HG03575 (cell line): ENCODE data around the gene SRGAP3.

Source experiments
- ATAC-seq: cut with Tn5 transposase; IDR thresholded peaks from one replicate; pipeline ENCODE4 v1.9.1; 2021; ENCODE audit not compliant: unreplicated experiment, insufficient number of reproducible peaks, low FRiP score; ENCODE audit errors: extremely low read depth

The SRGAP3 gene

DNA sequence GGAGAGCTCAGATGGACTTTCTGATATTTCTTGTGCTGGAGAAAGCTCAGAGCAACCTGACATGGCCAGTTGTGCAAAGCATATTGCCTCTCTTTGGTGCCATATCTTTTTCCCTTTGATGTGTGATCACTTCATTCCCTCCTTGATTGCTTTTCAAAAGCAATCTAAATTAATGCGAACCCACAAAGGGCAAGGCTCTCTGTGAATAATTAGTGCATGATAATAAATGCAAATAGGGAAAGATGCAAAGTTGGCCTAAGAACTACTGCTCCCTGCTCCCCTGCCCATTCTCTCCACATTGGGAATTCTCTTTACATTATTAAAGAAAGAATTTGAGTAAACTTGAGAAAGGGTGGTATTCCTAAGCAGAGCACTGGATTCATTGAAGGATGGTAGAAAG, 60.9 kb downstream of the SRGAP3 start:
- ATAC-seq, result no peak

DNA sequence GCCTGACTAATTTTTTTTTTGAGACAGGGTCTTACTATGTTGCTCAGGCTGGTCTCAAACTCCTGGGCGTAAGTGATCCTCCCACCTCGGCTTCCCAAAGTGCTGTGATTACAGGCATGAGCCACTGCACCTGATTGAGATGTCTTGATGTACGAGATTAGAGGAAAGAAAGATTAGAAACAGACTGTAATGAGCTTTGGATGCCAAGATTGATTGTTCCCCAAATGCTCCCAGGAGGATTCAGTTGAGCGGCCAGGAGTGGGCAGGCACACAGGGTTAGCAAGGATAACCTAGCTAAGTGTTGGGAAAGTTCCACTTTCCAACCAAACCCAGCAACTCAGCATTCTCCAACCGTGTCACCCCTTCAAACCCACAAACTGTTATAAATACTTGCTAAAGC, 63.7 kb downstream of the SRGAP3 start:
- no peak for ATAC-seq

DNA sequence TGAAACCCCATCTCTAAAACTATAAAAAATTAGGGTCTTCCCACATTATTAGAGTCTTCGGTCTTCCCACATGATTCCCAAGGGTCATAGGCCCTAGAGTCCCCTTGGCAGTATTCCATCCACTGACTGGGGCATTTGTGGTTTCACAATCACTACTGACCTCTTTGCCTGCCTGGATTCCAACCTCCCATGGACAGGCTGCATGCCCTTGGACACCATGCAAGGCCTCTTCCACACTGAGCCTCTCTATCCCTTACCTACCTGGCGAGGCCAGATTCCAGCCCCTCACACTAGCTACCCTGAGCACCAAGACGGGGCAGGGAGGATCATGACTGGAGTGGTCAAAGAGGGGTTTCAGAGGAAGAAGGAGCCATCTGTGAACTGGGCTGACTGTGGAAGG, 64.4 kb downstream of the SRGAP3 start:
- ATAC-seq, result no peak

DNA sequence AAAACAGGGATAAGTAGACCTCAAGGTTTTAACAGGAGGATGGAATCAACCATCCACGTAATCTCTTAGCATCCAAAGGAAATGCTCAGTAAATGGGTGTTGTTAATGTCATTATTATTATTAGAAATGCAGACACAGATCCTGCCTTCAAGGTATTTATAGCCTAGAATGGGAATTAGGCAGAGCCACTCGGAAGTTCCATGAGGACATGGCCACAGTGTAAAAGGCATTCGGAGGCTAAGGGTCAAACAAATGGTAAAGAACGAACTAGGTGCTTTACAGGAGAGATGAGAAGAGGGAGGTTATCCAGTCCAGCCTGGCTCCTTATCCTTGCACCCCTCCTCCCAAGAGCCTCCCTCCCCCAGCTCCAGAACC, 65.0 kb downstream of the SRGAP3 start:
- ATAC-seq, result no peak

DNA sequence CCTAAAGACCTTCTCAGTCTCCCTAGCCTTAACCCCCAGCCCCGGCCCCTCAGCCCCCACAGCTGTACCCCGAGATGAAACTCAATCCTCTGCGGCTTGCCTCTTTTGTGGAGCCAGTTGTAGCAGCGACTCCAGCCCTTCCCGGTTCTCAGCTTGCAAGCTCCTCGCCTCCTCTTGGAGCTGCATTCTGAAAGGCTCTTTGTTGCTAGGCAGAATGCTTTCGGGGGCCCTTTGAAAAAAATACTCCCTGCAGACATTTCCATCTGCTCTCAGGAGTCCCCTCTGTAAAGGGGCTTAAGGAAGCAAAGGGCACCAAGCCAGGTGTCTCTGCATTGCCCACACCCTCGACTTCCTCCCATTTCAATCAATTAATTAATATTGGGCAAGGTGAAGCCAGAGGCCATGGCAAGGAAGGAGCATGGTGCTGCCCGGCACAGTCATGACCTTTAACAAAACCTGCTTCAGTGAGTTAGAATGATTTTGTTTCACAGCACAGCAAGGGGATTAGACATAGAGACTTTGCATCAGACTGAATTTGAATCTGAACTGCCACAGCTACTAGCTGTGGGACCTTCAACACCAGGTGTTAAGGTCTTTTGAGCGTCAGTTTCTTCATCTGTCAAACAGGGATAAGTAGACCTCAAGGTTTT, 65.5 kb downstream of the SRGAP3 start:
- ATAC-seq, result no peak

DNA sequence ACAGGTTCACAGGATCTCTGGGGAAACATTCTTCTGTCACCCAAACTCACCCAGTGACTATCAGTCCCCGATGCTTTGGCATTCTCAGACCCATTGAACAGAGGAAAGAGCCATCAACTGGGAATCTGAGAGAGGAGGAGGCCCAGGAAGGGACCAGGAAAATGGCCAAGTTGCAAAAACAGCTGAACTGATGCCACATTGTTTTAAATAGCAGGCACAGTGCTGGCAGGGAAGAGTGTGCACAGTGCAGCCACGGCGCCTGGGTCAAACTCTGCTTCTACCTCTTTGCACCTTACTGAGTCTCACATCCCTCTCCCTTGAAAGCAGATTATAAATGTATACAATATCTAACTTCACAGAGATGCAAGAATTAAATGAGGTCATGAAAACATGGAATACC, 66.4 kb downstream of the SRGAP3 start:
- ATAC-seq, result no peak

DNA sequence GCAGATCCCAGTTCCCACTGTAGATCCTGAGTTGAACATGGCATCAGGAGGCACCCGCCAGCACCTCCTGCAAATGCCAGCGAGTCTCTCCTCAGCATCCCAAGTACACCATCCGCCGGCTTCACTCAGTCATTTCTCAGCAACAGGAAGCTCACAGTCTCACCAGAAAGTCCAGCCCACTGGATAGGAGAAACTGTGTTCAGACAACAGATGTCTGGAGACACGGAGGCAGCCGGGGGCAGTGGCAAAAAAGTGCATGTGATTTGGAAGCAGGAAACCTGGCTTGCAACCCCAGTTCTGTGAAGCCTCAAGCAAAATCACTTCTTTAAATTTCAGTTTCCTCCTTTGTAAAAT, 68.7 kb downstream of the SRGAP3 start:
- ATAC-seq, result no peak

DNA sequence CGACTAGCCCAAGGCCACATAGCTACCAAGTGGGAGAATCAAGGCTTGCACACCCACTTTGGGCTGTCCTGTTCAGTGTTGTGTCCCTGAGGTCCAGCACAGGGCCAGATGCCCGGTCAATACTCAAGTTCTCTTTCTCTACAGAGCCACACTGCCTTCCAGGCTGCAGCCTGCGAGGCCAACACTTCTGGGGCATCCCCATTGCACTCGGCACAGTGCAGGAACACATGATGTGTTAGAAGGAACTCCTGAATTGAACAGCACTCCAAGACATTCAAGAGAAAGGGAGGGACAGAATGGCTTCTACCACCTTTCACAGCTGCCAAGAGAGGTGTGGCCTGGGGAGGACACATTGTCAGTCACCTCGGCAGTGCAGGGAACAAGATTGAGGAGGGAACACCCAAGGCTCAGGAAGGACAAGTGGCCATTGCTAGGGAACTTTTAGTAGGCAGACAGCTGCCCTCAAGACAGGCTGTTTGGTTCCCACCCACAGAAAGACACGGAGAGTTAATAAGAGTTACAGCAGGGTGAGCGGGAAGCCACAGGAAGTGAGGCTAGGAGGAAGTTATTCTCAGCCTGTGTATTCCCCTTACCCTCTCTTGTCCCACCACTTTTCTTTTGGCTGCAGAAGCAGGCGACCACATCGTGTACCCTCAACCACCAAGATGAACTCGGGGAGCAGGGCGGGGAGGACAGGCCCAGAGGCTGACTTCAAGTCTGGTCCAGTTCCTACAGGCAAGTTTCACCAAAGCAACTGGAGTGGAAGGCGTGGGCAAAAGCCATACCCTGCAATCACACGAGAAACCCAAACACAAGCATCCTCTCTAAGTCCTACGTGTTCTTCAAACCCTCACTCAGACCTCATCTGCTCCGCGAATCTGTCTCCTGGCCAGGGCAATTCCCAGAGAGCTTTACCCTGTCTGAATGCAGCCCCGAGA, 69.4 kb downstream of the SRGAP3 start:
- no peak for ATAC-seq

DNA sequence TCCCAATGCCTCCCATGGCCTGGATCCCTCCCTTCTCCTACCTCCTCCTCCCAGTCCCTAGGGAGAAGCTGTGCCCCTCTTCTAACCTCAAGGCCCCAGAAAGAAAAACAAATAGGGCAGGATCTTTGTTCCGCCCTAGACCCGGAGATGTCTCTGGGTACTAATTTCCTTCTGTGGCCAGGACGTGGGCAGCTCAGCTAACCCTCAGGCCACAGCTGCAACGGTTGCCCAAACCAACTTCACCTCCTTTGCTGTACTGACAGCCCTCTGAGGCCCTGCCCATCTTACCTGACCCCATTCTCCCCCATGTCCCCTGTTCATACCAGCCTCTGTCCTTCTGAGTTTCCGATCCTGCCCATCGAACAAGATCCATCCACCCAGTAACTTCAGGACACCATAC, 70.7 kb downstream of the SRGAP3 start:
- no peak for ATAC-seq

DNA sequence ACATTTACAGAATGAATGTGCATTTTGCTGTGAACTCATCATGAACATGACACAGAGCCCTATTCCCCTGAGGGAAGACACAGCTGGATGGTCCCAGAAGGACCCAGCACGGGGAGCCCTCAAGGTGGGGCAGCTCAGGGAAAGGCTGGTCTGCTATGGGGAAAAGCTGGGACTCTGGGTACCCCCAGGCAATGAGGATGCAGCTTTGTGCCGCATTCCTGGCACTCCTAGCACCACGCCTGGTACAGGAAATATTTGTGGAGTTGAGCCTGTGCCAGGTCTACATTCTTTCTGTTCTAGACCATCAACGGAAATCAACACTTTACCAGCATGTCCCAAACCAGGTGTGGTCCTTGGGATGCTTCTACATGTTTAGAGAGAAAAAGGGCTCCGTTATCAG, 74.0 kb downstream of the SRGAP3 start:
- no peak for ATAC-seq

DNA sequence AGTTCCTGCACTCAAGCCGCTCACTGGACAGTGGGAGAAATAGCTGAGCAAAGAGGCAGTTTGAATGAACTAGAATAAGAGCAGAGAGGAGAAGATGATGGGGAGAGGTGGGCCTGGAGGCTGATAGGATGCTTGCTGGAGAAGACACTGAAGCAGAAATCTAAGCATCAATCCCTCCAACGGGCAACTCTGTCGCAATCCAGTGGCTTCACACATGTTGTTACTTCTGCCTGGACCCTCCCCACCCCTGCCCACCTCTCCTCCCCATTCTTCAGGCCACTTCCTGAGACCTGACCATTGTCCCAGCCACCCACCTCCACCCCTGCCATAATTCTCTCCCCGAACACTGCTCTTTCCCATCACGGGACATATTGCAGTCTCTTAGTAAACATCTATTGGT, 76.0 kb downstream of the SRGAP3 start:
- no peak for ATAC-seq

DNA sequence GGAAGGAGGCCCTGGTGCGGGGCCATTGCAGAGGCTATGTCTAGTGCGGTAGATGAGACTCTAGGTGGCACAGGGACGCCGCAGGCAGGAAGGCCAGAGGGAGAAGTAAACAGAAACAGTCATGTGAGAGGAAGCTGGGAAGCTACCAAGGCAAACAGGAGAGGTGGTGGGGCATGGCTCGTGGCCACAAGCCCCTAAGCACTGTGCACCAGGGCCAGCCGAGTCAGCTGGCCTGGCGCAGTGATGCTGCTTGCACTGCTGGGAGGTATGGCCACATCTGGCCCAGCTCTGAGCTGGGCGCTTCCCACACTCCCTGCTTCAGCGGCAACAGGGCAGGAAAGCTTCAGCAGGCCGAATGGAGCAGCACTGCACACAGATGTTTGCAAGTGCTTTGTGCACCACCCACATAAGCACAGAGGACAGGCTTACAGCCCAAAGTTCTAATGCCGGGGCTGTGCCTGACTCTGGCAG, 76.6 kb downstream of the SRGAP3 start:
- no peak for ATAC-seq

DNA sequence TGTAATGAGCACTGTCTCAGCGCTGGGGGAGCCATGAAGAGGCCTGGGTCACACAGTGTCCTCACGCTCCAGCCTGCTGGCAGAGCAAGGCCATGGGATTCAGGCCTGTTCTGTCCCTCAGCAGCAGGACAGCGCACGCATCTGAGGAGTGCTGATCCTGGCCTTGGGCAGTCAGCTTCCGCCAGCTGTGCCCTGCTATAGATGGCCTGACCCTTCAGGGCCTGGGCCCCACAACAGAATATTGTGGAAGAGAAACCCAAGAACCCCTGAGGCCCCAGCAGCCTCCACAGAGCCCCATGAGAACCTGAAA, 78.6 kb downstream of the SRGAP3 start:
- no peak for ATAC-seq

DNA sequence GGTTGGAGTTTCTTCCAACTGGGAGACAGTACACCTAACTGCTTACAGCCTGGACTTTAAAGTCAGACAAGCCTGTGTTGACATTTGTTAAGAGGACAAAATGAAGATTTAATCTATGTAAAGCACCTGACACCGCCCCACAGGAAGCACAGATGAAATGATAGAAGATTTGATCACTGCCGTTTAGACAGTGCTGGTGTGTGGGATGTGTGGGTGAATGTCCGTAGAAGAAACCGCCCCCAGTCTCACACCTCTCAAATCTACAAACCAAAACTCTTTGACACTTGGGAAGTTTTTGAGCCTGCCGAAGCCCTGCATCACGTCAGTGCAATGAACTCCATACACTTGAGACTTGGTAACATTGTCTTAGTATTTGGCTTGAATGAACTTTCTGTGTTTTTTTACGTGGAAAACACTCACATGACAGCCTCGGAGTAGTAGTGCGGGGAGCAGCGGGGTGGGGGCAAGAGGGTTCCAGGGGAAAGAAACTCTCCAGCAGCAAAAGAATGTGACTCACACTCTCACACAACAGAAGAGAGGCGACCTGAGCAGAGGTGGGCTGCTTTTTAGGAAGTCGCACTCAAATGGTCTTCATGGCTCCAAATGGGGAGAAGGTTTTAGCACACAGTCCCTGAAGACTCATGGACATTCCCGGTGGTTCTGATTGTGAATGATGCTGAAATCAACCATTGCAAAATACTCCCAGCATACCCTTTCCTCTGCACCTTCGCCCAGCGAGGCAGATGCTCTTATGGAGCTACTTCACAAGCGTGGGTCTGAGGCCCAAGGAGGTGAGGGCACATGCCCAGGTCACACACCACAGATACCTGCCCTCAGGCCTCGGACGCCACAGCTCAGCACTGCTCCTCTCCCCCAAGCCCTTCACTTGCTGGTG, 79.2 kb downstream of the SRGAP3 start:
- no peak for ATAC-seq

DNA sequence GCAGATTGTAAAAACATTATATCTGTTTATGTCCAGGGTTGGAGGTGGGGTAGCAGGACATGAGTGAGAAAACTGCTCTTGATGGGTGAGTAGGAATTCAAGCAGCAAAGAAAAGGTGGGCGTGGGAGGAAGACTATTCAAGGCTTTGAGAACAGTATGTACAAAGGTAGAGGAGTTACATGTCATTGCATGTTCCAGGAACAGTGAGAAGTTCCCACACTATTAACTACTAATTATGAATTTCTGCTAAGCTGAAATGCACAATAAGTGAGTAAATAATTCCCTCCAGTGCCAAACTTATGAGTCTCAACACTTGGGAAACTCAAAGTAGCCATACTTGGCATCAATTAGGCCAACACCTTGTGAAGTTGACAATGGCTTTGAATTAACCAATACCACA, 80.1 kb downstream of the SRGAP3 start:
- no peak for ATAC-seq

DNA sequence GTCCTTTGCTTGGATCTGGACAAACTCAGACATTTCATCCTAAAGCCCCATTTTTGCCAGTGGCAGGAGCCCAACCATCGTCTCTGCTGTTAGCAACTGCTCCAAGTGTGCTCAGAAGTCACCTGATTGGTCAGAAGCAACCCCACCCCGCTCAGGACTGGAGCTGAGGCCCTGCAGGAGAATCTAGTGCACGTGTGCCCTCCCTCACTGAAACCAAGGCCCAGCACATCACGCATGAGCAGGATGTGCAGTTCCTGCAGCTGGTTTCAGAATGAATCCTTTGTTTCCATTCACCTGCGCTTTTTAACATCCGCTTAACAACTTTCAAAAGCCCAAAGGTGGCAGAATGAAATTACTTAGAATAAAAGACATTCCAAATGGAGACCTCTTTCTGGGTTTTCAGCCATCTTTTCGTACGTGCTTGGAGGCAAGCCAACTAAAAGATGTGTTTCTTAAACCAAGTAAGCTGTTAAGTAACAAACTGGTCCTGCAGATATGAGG, 81.2 kb downstream of the SRGAP3 start:
- peak; percentile 82 for ATAC-seq

DNA sequence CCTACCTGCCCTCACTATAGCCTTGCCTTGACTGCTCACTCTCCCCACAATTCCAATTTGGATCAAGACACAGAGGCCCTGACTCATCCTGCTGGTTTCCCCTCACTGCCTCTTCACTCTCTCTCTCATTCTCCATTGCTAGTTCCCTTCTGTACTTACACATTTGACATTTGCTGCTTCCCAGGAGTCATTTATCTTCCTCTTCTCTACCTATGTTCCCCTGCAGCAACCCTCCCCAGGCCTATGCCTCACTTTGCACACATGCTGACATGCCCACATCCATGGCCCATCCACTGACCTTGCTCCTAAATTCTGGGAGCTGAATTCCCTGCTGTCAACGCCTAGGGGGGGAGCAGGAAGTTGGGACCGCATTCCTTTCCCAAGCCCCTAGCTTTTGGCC, 82.2 kb downstream of the SRGAP3 start:
- ATAC-seq, result no peak

DNA sequence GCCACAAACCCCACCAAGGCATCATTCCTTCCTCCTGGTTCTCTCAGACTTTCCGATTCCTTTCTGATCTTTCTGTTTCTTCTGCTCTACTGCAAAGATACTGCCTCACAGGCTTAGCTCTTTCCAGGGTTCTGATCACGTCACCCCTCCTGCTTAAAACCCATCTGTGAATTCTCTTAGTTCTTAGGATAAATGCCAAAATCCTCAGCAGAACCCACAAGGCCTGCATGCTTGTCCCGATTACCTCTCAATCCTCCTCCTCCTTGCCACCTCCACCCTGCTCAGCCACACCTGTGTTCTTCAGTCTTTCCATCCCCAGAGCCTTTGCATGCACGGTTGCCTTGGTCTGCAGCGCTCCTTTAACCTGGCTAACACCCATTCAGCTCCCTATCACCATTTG, 84.0 kb downstream of the SRGAP3 start:
- ATAC-seq, result no peak

DNA sequence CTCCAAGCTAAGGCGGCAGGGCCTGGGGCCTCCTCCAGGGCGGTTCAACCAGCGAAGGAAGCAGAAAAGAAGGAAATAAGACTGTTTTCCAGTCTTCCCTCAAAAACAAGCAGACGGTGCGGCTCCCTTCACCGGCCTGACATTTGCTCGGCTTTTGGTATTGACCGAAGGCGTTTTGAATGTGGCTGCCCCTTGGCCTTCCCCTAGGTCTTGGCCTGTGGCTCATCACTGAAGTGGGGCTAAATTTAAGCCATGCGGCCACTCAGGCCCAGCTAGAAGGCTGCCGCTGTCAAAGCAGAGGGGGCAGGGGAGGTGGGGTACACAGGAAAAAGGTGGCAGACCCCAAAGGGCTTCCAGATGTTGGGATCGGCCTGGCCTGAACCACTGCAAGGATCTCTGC, 86.2 kb downstream of the SRGAP3 start:
- no peak for ATAC-seq

DNA sequence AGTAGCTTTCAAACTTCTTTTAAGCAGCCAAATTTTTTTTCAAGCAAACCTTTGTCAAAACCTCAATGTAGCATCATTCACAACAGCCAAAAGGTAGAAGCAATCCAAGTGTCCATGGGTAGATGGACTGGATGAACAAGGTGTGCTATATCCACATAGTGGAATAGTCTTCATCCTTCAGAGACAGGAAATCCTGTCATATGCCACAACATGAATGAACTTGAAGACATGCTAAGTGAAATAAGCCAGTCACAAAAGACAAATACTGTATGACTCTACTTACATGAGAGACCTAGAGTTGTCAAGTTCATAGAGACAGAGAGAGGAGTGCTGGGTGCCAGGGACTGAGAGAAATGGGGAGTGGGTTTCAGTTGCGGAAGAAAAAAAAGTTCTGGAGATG, 87.6 kb downstream of the SRGAP3 start:
- no peak for ATAC-seq
